Measurements from ENCODE around the gene NELFCD.

GRCh38 chr20:58995461-58996225, 14.6 kb downstream of the NELFCD start:
- no peak for TF ChIP-seq FOXK2 (IDR thresholded peaks at IDR 0.05)
- no peak for TF ChIP-seq TARDBP (IDR thresholded peaks at IDR 0.05)
- no peak for TF ChIP-seq NFRKB (IDR thresholded peaks at IDR 0.05)
- TF ChIP-seq L3MBTL2 (conservative IDR thresholded peaks at IDR 0.05): no peak

Measured in HEK293T (cell line).